Measurements from ENCODE around the gene ATP7B.
"Not testable (repeated sequence)": the region's sequence is repeated elsewhere in the genome, so short reads cannot be mapped to it uniquely, and the experiment has no call there.

The ATP7B gene

DNA sequence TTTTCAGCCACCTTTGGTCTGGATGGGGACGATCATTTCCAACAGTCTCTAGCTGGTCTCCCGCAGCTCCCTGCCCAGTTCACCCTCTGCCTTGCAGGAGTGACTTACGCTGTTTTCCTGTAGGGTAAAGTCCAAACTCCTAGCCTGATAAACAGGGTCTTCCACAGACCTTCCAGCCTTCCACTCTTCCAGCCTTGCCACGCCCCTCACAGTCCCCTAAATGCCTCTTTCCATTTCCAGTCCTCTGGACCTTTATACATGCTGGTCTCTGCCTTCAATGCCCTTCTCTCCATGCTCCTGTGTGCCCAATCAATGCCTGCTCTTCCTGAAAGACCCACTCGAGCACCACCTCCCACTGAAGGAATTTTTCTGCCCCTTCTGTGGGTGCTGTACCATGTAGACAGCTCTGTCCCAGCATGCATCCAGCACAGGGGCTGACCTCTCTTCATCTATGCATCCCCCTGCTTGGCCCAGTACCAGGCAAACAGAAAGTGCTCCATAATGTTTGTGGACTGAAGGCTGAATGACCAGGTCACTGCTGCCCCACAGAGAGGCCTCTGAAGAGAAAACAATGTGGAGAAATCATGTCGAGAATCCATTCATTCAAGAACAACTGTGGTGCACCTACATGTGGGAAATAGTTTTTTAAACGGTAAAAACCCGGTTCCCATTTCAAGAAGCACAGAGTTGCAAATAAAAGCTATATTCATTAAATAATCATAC, 4.6 kb downstream of the ATP7B start:
- DNase-seq, result no peak

DNA sequence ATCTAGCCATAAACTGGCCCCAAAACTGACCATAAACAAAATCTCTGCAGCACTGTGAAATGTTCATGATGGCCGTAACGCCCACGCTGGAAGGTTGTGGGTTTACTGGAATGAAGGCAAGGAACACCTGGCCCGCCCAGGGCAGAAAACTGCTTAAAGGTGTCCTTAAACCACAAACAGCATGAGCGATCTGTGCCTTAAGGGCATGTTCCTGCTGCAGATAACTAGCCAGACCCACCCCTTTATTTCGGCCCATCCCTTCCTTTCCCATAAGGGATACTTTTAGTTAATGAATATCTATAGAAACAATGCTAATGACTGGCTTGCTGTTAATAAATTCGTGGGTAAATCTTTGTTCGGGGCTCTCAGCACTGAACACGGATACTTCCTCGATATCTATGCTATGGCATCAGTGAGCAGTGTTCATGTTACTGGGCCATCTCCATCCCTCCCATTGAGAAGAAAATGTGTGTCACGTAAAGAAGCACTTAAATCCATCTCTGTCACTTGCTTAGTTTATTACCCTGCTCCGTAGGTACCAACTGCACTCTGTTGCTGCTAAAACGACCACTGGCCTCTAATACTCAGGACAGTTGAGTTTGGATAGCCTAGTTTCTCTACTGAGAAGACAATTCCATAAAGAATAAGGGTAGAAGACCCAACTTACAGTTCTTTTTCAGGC, 5.3 kb downstream of the ATP7B start:
- no peak for DNase-seq

DNA sequence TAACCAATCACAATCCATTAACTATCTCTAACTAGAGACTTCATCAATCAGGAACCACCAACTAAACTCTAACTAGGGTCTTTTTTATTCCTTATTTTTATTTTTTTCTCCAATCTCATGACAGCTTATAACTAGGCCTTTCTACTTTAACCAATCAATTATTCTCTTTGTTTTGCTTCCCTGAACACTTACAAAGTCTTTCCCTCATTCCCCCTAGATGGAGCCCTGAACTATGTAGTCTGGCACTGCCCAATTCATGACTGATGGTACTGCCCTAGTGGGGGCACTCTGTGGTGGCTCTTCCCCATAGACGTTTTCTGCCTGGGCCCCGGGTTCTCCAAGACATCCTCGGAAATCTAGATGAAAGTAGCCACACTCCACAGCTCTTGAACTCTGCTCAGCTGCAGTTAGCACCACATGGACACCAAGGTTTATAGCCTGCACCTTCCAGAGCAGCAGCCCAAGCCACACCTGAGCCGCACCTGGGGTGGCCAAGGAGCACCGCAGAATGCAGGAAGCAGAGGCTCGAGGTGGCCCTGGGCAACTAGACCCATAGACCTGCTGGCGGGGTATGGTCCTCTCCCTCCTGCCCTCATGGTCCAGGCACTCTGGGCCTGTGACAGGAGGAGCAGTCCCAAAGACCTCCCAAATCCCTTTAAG, 6.6 kb downstream of the ATP7B start:
- no peak for DNase-seq

DNA sequence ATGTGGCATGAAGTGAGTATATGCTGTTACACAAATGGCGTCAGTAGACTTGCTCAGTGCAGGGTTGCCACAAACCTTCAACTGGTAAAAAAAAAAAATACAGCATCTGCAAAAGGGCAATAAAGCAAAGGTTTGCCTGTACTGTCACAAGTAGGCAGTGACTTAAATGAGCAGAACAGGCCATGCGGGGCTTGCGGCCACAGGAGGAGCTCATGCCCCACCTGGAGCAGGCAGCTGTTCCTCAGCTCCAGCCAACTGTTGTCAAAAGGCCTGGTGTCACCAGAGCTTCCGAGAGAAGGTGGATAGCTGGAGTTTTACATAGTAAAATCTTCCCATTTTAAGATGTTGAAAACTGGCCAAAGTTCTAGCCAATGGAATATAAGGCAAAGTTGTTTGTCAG, 7.7 kb downstream of the ATP7B start:
- no peak for DNase-seq

DNA sequence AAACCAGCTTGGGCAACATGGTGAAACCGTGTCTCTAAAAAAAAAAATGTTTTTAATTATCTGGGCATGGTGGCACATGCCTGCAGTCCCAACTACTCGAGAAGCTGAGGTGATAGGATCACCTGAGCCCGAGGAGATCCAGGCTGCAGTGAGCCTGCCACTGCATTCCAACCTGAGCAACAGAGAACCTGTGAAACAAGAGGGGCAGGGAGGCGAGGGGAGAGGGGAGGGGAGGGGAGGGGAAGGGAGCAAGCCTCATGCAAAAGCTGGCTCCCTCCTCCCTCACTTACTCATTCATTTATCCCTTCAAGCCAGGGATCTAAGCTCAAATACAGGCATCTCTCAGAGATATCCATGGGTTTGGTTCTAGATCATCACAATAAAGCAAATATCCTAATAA, 8.9 kb downstream of the ATP7B start:
- no peak for DNase-seq

DNA sequence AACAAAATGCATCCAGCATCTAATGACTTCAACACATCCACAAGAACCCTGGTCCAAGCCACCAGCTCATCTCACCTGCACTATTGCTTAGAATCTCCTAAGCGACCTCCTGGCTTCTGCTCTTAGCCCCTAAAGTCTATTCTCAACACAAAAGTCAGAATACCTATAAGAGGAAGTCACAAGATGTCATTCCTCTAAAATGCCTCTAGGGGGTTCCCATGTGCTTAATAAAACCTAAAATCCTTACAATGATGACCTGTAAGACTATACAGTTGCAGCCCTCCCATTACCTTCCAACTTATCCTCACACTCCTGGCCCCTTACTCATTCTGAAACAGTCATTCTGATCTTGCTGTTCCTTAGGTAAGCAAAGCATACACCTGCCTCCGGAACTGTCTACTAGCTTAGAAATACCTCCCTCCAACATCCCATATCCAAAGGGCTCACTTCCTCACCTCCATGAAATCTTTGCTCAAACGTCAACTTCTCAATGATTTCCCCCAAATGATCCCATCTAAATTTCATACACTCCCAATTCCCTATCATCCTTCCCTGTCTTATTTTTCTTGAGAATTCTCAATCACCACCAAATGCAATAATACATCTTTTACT, 10.0 kb downstream of the ATP7B start:
- DNase-seq, result no peak

DNA sequence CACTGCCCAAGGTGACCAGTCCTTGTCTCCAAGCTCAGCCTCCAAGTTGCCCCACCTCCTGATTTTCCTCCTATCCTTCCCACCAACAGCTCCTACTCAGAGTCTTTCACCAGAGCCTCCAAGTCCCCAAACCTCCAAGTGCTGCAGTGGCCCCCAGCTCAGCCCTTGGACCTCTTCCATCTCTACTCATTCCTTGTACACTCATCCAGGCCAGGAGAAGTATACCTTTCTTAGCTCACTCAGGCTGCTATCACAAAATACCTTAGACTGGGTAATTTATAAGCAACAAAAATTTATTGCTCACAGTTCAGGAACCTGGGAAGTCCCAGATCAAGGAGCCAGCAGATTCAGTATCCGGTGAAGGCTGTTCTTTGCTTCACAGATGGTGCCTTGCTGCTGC, 11.3 kb downstream of the ATP7B start:
- no peak for DNase-seq

DNA sequence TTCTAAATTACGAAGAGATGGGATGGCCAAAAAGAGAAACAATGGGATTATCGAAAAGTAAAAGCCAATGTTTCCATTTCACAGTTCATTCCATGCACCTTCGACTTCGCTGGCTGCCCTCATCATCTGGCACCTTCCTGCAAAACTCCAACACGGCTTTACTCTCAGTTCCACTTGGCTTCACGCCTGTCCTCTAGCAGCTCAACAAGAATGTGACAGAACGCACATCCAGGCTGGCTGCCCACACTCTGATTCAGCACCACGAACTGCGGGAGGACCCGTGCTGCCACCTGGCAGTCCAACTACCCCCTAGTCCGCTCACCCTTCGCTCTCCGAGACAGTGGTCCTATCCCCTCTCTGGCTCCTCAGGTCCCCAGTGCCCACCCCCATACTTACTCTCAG, 11.7 kb downstream of the ATP7B start:
- peak in 16 of 51 donors; percentile 4 to 52 (median 16) for DNase-seq

DNA sequence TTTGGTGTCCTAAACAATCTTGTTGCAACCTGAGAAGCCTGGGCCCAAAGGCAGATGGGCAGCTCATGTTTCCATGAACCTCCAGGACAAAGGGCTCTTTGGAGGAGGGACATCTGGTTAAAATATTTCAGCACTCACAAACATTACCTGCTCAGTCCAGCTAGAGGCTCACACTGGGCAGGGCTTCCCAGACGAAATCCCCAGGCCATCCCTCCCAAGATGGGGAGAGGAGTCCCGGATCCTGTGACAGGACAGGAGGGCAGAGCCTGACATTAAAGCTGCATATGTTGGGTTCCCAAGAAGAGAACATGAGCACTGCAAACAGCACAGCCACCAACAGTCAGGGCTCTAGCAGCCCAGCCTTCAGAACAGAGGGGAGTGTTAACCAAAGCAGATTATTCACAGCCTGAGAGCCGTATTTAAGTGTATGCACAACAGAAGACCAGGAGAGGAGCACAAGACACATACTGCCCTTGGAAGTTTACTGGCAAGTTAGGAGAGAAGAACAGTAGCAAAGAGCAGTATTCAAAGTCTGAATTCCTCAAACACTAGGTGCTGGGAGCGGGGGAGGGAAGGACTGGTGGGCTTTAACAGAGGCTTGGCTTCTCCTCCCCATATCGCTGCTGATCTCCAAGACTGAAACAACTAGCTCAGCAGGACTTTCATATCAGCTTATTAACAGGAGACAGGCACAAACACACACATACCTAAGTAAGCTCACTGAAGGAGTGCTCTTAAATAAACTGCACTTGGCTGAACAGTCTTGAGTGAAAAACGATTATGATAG, 12.3 kb downstream of the ATP7B start:
- DNase-seq, result no peak

DNA sequence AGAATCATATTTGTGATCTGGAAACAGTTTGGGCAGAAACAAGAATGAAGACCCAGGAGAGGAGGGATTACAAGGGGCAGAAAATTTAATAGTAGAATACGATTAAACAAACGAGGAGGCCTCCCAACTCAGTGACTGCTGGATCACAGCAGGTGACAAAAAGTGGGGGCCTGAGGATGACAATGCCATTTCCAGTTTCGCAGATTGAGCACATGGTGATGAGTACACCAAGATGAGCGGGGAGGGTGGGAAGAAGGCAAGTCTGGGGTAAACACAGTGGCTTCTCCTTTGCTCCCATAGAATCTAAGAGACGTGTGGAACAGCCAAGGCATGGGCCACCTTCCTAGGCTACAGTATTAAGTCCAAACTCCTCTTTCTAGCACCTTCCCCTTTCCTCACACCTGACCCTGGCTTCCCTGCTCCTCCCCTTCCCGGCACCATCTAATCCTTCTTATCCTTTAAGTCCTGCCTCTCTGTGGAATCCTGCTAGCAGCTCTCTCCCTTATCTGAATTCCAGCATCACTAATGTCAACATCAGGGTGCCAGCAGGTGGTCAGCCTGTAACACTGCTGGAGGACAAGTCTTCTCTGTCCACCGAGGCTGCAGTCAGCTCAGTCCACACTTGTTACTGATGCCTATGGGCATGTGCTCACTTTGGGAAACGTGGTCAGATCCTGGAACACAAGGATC, 13.5 kb downstream of the ATP7B start:
- DNase-seq, result no peak

DNA sequence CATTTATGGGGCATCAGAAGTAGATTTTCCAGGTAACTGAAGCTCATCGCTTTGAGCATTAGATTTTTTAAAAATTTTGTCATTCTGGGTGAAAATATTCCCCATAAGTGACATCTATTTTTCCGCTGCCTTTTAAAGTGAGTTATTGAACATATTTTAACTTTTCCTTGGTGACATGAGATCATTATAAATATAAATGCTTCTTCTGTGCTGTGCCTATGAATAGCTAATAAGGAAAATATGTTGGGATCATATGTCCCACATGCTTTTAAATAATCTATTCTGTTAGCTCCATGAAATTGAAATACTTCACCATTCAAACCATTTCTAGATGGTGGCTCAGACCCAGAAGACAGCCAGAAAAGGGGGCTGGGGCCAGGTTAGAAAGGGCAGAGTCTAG, 14.1 kb downstream of the ATP7B start:
- DNase-seq, result no peak

DNA sequence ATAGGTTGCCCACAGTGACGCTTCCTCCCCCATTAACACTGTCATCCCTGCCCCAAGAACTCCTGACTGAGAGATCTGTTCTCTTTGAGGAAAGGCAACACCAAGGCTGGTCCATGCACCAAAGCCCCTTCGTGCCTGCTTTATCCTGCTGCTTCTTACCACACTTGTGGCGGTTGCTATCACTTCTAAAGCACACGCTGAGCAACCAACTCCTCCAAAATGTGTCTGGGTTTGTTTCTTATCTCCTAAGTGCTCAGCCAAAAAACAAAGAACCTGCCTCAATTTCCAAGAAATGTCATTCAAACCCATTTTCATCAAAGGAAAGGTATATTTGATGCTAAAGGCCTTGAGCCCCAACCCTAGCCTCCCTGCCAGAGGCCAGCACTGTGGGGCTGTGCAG, 14.6 kb downstream of the ATP7B start:
- DNase-seq, result no peak

DNA sequence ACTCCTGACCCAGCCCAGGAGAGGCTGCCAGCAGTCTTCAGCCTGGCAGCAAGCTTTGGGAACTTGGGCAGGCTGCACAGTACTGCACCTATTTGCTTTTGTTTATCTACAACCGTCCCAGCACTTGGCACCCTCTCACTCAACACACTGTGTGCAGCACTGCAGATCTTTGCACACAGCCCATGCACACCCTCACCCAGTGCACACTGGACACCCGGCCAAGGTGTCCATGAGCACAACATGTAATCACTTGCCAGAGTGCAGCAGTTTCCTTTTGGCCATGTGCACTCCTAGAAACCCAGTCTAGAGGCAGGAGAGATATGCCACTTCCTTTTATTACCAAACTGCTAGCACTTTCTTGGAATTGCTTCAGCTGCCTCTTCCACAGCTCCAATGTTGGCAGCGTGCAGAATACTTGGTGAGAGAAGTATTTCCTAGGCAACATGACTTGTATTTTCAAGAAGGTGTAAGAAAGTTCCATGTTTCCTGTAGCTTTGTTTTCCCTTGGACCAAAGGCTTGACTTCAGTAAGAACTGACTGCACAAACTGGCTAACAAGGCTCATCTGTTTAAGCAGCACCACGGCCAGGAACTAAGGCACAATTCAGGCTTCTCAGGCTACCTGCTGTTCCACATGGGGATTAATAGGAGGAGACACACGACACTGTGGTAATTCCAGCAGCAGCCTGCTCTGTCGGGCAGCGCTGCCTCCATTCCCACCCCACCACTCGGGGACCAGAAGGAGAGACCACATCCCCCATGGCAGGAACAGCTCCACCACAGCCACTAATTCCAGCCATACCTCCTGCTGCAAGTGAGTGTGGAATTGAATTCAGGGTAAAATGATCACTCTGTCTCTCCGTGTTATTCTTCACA, 15.3 kb downstream of the ATP7B start:
- peak in 13 of 51 donors; percentile 2 to 50 (median 19) for DNase-seq

DNA sequence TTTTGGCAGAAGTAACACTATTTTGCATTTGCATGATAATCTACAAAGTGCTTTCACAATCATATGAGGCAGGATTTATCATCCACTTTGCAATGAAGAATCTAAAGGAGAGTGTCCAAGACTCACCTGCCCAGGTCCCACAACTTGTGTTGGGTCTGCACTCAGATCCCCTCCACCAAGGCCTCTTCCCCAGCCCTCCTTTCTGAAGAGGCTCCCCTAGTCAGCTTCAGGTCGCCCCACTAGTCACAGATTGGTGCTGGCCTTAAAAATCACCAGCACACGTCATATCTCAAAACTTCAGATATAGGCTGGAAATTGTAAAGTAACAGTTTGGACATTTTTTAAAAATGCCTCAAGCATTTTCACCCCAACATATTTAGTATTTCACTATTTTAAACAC, 17.5 kb downstream of the ATP7B start:
- no peak for DNase-seq

DNA sequence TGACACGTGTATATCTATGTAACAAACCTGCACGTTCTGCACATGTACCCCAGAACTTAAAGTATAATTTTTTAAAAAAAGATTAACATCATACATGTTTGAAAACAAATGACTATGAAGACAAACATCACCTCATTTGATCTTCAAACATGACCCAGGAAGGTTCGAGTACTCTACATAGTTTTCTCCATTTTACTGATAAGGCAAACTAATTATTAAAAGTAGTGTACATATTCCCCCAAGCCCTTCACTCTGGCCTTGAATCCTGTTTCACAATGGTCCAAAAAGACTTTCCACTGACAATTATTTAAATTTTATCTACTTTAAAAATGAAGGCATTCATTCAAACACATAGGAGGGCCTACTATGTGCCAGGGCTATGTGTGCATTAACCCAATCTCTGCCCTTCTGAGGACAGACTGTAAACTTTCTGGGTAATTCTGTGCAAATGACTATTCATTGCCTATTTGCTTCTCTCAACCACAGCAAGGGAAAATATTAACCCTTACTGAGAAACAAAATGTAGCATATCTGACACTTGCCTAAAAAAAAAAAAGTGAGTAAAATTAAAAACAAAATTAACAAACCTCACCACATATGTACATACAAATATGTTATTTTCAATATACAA, 22.1 kb downstream of the ATP7B start:
- no peak for DNase-seq

DNA sequence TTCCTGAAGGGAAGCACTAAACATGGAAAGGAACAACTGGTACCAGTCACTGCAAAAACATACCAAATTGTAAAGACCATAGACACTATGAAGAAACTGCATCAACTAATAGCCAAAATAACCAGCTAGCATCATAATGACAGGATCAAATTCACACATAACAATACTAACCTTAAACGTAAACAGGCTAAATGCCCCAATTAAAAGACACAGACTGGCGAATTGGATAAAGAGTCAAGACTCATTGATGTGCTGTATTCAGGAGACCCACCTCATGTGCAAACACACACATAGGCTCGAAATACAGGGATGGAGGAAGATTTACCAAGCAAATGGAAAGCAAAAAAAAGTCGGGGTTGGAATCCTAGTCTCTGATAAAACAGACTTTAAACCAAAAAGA, 26.3 kb downstream of the ATP7B start:
- not testable (repeated sequence) for DNase-seq

DNA sequence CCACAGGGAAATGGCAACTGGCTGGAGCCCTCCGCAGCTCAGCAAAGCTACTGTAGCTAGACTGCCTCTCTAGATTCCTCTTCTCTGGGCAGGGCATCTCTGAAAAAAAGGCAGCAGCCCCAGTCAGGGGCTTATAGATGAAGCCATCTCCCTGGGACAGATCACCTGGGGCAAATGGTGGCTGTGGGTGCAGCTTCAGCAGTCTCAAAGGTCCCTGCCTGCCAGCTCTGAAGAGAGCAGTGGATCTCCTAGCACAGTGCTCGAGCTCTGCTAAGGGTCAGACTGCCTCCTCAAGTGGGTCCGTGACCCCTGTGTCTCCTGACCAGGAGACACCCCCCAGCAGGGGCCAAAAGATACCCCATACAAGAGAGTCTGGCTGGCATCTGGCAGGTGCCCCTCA, 28.0 kb downstream of the ATP7B start:
- DNase-seq, result not testable (repeated sequence)

DNA sequence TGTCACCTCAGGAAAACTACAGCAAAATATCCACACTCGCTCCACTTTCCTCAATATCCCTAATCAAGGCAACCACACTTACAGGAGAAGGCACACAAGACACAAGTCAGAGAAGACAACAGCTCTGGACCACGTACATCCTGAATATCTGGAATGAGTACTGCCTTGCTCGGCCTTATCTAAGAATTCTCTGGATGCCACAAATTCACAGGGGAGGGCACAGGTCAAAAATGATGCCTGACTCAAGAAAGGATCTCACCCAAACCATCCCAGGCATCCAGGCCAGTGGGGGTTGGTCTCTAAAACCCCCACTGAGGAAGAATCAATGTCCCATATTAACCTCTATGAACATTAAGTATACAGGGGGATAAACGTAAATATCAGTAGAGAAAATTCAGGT, 29.9 kb downstream of the ATP7B start:
- no peak for DNase-seq

DNA sequence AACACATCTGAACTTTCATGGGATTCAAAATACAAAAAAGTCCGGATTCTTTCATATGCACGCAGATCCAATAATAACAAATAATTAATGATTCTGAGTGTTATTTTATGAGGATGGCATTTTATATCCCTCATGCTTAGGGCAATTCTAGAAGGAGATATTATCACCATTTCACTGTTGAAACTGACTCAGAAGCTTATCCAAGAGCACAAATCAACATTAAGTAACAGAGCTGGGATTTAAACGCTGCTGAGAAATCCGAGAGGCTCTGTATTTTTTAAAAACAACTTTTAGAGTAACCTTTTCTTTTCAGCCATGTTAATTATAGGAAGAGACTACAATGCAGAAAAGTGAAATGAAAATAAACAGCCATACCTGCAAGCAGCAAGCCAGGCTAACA, 30.3 kb downstream of the ATP7B start:
- DNase-seq, result no peak
